Parathyroid adenoma (tissue), 2 donors: Measurements from ENCODE around the gene PCYOX1L.
"Not testable (repeated sequence)": the region's sequence is repeated elsewhere in the genome, so short reads cannot be mapped to it uniquely, and the experiment has no call there.

ENCODE experiments used
- H2AFZ ChIP-seq: fragments of 300-600 bp; sonication (generic); one replicate; pipeline ENCODE4 v1.7.0; 2017; ENCODE audit warnings: antibody characterized with exemption, mild to moderate bottlenecking
- H3K27ac ChIP-seq: fragments of 300-600 bp; sonication (generic); one replicate; pipeline ENCODE4 v1.7.0; 2017
- H3K27me3 ChIP-seq: fragments of 300-600 bp; sonication (generic); one replicate; pipeline ENCODE4 v1.7.0; 2017; ENCODE audit warnings: low read length; ENCODE audit not compliant: control insufficient read depth, insufficient read depth
- H3K36me3 ChIP-seq: fragments of 300-600 bp; sonication (generic); one replicate; pipeline ENCODE4 v1.7.0; 2017; ENCODE audit warnings: low read length; ENCODE audit not compliant: control insufficient read depth, insufficient read depth
- H3K4me1 ChIP-seq: fragments of 300-600 bp; sonication (generic); one replicate; pipeline ENCODE4 v1.7.0; 2017; ENCODE audit warnings: control low read depth
- H3K4me2 ChIP-seq: fragments of 300-600 bp; sonication (generic); one replicate; pipeline ENCODE4 v1.7.0; 2017; ENCODE audit warnings: low read length
- H3K4me3 ChIP-seq: fragments of 300-600 bp; sonication (generic); one replicate; pipeline ENCODE4 v1.7.0; 2017; ENCODE audit warnings: low read depth, low read length
- H3K79me2 ChIP-seq: fragments of 300-600 bp; sonication (generic); one replicate; pipeline ENCODE4 v1.7.0; 2017; ENCODE audit warnings: control low read depth
- H3K9ac ChIP-seq: fragments of 300-600 bp; sonication (generic); one replicate; pipeline ENCODE4 v1.7.0; 2017; ENCODE audit warnings: mild to moderate bottlenecking
- H3K9me3 ChIP-seq: fragments of 300-600 bp; sonication (generic); one replicate; pipeline ENCODE4 v1.7.0; 2017; ENCODE audit warnings: low read length; ENCODE audit not compliant: control insufficient read depth
- TF ChIP-seq, protein P1 (sequence below): fragments of 300-600 bp; sonication (generic); IDR thresholded peaks from one replicate; pipeline ENCODE4 v1.7.0; 2017; ENCODE audit warnings: antibody characterized with exemption, mild to moderate bottlenecking
- donor health status: primary hyperparathyroidism.

Gene PCYOX1L

GRCh38 chr5:149397530-149397929 is 39.7 kb downstream of the PCYOX1L start:
- Histone ChIP-seq H3K4me2 (no peak overlapping the region), H3K27ac (no peak overlapping the region), H3K9ac (no peak overlapping the region), H3K27me3 (no peaks in the 10 kb centered on the region), H3K36me3 (no peaks in the 10 kb centered on the region), H3K79me2 (no peaks in the 10 kb centered on the region), H3K9me3 (no peaks in the 10 kb centered on the region), H3K4me3 (no peak overlapping the region), H3K4me1 (no peaks in the 10 kb centered on the region), H2AFZ (no peak overlapping the region)
- TF ChIP-seq, protein P1, sequence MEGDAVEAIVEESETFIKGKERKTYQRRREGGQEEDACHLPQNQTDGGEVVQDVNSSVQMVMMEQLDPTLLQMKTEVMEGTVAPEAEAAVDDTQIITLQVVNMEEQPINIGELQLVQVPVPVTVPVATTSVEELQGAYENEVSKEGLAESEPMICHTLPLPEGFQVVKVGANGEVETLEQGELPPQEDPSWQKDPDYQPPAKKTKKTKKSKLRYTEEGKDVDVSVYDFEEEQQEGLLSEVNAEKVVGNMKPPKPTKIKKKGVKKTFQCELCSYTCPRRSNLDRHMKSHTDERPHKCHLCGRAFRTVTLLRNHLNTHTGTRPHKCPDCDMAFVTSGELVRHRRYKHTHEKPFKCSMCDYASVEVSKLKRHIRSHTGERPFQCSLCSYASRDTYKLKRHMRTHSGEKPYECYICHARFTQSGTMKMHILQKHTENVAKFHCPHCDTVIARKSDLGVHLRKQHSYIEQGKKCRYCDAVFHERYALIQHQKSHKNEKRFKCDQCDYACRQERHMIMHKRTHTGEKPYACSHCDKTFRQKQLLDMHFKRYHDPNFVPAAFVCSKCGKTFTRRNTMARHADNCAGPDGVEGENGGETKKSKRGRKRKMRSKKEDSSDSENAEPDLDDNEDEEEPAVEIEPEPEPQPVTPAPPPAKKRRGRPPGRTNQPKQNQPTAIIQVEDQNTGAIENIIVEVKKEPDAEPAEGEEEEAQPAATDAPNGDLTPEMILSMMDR = no peak

GRCh38 chr5:149398747-149399266 is 41.0 kb downstream of the PCYOX1L start:
- not testable (repeated sequence) for H3K9me3 ChIP-seq, H3K36me3 ChIP-seq, H3K9ac ChIP-seq, H3K4me1 ChIP-seq, H3K4me2 ChIP-seq, H3K4me3 ChIP-seq, H3K27ac ChIP-seq, H3K79me2 ChIP-seq, H2AFZ ChIP-seq, H3K27me3 ChIP-seq

GRCh38 chr5:149399775-149400174 is 41.9 kb downstream of the PCYOX1L start:
- no peak overlapping the region for H2AFZ ChIP-seq
- no peak overlapping the region for H3K4me2 ChIP-seq
- no peaks in the 10 kb centered on the region for H3K79me2 ChIP-seq
- H3K27ac ChIP-seq = no peak overlapping the region
- H3K9ac ChIP-seq = no peak overlapping the region
- H3K36me3 ChIP-seq = no peaks in the 10 kb centered on the region
- TF ChIP-seq, protein P1 = no peak
- H3K4me3 ChIP-seq = no peak overlapping the region
- no peaks in the 10 kb centered on the region for H3K9me3 ChIP-seq
- H3K27me3 ChIP-seq = no peaks in the 10 kb centered on the region
- no peaks in the 10 kb centered on the region for H3K4me1 ChIP-seq

- H2AFZ ChIP-seq = peak overlapping the region; percentile 3
- no peak overlapping the region for H3K4me3 ChIP-seq
- no peaks in the 10 kb centered on the region for H3K36me3 ChIP-seq
- no peaks in the 10 kb centered on the region for H3K9me3 ChIP-seq
- TF ChIP-seq, protein P1 = no peak
- no peaks in the 10 kb centered on the region for H3K79me2 ChIP-seq
- no peaks in the 10 kb centered on the region for H3K27me3 ChIP-seq
- no peak overlapping the region for H3K9ac ChIP-seq
- H3K4me1 ChIP-seq = no peaks in the 10 kb centered on the region
- no peak overlapping the region for H3K4me2 ChIP-seq
- no peak overlapping the region for H3K27ac ChIP-seq
Measured at GRCh38 chr5:149400304-149400703, 42.5 kb downstream of the PCYOX1L start.

DNA sequence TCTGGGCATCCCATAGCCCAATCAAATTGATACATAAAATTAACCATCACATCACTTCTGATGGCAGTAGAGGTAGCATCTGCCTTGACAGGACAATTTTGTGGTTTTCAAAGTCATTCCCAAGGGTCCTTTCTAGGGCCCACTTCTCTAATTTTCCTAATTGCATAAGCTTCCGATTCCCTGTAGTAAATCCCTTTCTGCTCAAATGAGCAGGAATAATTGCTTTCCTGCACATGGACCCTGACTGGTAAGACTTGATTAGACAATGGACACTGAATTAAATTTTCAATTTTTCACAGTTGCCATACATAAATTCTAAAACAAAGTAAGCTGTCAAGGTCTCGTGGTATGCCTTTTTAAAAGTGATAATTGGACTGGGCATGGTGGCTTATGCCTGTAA is 43.2 kb downstream of the PCYOX1L start:
- H3K27ac ChIP-seq = no peak overlapping the region

More for the DNA sequence above, 43.2 kb downstream of the PCYOX1L start:
- Histone ChIP-seq H2AFZ (no peak overlapping the region), H3K9ac (no peak overlapping the region), H3K9me3 (no peaks in the 10 kb centered on the region), H3K4me2 (no peak overlapping the region), H3K36me3 (no peaks in the 10 kb centered on the region), H3K4me1 (no peaks in the 10 kb centered on the region), H3K4me3 (no peak overlapping the region), H3K79me2 (no peaks in the 10 kb centered on the region), H3K27me3 (no peaks in the 10 kb centered on the region)
- TF ChIP-seq, protein P1 = no peak
